Measurements from ENCODE around the gene KRT77.

The KRT77 gene

DNA sequence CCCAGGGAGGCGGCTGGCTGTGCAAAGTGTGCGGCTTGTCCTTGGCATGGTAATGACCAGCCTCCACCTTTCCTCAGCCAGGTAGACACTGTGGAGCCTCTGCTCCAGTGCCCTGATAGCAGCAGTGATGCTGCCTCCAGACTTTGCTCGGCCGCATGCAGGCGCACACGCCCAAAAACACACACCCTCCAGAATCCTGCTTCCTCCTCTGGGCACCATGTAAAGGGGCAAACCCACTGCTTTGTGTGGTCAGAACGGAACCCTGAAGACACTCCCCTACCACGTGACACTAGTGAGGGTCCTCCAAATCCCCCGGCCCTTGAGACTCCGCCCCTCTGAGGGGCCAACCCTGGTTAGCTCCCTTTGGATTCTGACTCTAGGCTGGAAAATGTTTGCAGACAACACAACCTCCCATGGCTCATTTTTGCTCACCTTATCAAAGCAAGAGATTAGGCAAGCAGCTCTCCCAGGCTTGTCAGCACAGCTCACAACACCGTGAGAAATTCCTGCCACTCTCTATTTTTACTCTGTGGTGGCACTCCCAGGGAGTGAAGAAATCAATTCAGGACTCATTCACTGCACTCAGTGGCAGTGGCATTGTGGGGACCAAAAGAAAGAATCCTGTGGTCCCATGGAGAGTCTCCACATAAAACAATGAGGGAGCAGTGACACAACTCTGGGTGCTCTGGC lies 4.5 kb downstream of the KRT77 start:
- in situ Hi-C loops (cut with MboI; ENCODE audit: low pct_unique_long_range_greater_than_20kb, low sequenced_read_pairs, unreplicated experiment), result no loop called here
- DNase-seq (ENCODE audit: low spot score), result no peak
- TF ChIP-seq, protein P1, sequence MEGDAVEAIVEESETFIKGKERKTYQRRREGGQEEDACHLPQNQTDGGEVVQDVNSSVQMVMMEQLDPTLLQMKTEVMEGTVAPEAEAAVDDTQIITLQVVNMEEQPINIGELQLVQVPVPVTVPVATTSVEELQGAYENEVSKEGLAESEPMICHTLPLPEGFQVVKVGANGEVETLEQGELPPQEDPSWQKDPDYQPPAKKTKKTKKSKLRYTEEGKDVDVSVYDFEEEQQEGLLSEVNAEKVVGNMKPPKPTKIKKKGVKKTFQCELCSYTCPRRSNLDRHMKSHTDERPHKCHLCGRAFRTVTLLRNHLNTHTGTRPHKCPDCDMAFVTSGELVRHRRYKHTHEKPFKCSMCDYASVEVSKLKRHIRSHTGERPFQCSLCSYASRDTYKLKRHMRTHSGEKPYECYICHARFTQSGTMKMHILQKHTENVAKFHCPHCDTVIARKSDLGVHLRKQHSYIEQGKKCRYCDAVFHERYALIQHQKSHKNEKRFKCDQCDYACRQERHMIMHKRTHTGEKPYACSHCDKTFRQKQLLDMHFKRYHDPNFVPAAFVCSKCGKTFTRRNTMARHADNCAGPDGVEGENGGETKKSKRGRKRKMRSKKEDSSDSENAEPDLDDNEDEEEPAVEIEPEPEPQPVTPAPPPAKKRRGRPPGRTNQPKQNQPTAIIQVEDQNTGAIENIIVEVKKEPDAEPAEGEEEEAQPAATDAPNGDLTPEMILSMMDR (IDR thresholded peaks at IDR 0.05; ENCODE audit: extremely low read depth, insufficient read depth, missing control alignments), result no peak

DNA sequence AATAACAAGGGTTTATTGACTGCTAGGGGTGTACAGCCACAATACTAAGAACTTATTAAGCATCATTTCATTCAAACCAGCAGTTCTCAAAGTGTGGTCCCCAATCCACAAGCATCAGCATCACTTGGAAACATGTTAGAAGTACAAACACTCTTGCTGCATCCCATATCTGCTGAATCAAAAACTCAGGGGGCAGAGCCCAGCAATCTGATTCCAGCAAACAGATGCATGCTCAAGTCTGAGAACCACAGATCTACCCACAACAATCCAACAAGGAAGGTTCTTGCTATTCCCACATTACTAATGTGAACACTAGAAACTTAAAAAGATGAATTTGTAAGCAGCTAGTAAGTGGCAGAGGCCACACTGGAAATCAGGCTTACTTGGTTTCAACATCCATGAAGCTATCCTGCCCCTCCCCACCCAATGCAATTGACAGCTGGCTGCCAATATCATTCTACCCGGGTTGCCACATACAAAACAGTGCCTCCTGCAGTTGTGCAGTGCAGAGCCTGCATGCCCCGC lies 6.2 kb downstream of the KRT77 start:
- in situ Hi-C loops (cut with MboI; ENCODE audit: low pct_unique_long_range_greater_than_20kb, low sequenced_read_pairs, unreplicated experiment), result no loop called here
- DNase-seq (ENCODE audit: low spot score), result no peak
- TF ChIP-seq, protein P1 (IDR thresholded peaks at IDR 0.05; ENCODE audit: extremely low read depth, insufficient read depth, missing control alignments), result no peak

DNA sequence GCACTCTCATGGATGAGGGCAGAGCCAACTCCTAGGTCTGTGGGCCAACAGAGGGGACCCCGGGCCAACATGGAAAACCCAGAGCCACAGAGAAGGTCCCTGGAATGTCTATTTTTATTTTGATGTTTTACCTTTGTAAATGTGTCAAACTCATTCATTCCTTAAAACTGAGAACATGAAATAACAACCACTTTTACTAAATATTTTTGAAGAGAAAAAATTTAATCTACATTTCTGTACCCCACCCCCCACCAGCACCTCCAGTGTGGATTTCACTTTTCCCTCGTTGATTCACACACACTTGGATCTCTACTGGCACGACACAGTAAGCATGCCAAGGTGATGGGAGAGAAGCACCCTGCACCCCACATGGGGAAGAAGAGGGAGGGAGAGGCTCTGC lies 6.7 kb downstream of the KRT77 start:
- TF ChIP-seq, protein P1 (IDR thresholded peaks at IDR 0.05; ENCODE audit: extremely low read depth, insufficient read depth, missing control alignments), result no peak
- no peak for DNase-seq (ENCODE audit: low spot score)
- in situ Hi-C loops (cut with MboI; ENCODE audit: low pct_unique_long_range_greater_than_20kb, low sequenced_read_pairs, unreplicated experiment), result no loop called here

DNA sequence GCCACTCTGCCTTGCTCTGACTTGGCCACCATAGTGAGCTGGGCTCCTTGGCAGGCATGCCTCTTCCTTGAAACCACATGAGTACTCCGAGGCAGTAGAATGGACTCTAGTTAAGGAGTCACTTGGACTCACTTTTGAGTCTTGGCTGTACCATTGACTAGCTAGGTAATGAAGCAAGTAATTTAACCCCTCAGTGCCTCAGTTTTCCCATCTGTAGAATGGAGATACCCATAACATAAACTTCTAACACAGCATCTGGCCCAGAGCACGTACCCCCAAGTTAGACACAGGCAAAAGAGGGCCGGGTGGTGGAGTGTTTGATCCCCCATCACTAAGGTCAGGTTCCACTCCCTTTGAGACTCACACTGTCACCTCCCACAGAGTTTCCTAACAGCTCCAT lies 8.3 kb downstream of the KRT77 start:
- in situ Hi-C loops (cut with MboI; ENCODE audit: low pct_unique_long_range_greater_than_20kb, low sequenced_read_pairs, unreplicated experiment), result no loop called here
- TF ChIP-seq, protein P1 (IDR thresholded peaks at IDR 0.05; ENCODE audit: extremely low read depth, insufficient read depth, missing control alignments), result no peak
- no peak for DNase-seq (ENCODE audit: low spot score)

DNA sequence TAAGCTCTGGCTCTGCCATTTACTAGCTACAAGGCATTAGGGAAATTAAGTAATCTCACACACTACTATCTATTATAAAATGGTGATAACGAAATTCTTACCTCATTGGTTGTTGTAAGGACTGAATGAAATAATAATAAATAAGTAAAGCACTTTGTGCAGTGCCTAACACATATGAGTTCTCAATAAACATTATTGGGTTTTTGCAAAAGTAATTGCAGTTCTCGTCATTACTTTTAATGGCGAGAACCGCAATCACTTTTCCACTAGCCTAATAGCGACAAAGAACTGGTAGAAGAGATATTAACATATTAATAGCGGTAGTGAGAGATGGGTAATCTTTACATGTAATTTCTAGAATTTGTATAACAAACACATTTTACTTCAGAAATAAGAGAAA lies 9.2 kb downstream of the KRT77 start:
- no peak for DNase-seq (ENCODE audit: low spot score)
- TF ChIP-seq, protein P1 (IDR thresholded peaks at IDR 0.05; ENCODE audit: extremely low read depth, insufficient read depth, missing control alignments), result no peak
- in situ Hi-C loops (cut with MboI; ENCODE audit: low pct_unique_long_range_greater_than_20kb, low sequenced_read_pairs, unreplicated experiment), result no loop called here

DNA sequence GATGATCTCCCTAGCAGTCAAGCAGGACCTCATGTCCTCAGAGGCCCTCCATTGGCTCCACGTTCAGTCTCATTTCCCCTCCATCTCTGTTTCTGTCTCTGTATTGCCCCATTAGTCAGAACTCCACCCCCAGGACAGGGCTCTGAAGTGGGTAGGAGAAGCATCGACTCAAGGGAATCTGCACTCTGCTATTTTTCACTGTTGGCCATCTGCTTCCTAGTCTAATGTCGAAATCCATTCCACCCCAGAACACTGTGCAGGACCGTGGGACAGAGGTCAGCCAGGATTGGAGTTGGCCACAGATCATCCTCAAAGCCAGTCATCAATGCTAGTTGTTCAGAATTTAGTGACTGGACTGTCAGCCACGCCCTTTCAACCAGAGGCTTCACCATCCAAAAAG lies 10.1 kb downstream of the KRT77 start:
- TF ChIP-seq, protein P1 (IDR thresholded peaks at IDR 0.05; ENCODE audit: extremely low read depth, insufficient read depth, missing control alignments), result no peak
- in situ Hi-C loops (cut with MboI; ENCODE audit: low pct_unique_long_range_greater_than_20kb, low sequenced_read_pairs, unreplicated experiment), result no loop called here

More for the DNA sequence above, 10.1 kb downstream of the KRT77 start:
- no peak for DNase-seq (ENCODE audit: low spot score)
